CD4-positive, alpha-beta T cell treated with Interleukin-12 subunit alpha and Interleukin-12 subunit beta, for 1 hour (primary cell): ENCODE data around the gene RNASE4.
"Not testable (repeated sequence)": the region's sequence is repeated elsewhere in the genome, so short reads cannot be mapped to it uniquely, and the experiment has no call there.

Source experiments
- DNase-seq: peaks from one replicate; pipeline ENCODE4 v3.0.0-alpha.2; 2020

The RNASE4 gene

GRCh38 chr14:20683891-20684661, at the start of gene RNASE4:
TSS of gene RNASE4 (plus strand) at chr14:20684560. CDS start at chr14:20699372, 14,812 bp downstream.
- peak; percentile 90 for DNase-seq

- no peak for DNase-seq
These were observed 42.8 kb upstream of the RNASE4 start, which contains the start of gene OR6S1 for GRCh38 chr14:20641591-20641990. TSS of gene OR6S1 (minus strand) at chr14:20641691. CDS start at chr14:20641691, 0 bp downstream.

- DNase-seq, result no peak
These were observed 42.2 kb upstream of the RNASE4 start for GRCh38 chr14:20642182-20642581.

GRCh38 chr14:20642755-20643154, 41.6 kb upstream of the RNASE4 start:
- not testable (repeated sequence) for DNase-seq

GRCh38 chr14:20644520-20644919, 39.8 kb upstream of the RNASE4 start:
- no peak for DNase-seq

- no peak for DNase-seq
These were observed 38.9 kb upstream of the RNASE4 start for GRCh38 chr14:20645481-20645880.

- DNase-seq, result peak; percentile 43
These were observed 31.1 kb upstream of the RNASE4 start for GRCh38 chr14:20652996-20653975.

- no peak for DNase-seq
These were observed 28.5 kb upstream of the RNASE4 start for GRCh38 chr14:20655851-20656250.

- DNase-seq, result no peak
These were observed 28.1 kb upstream of the RNASE4 start for GRCh38 chr14:20656274-20656673.

- DNase-seq, result peak; percentile 33
These were observed 26.8 kb upstream of the RNASE4 start for GRCh38 chr14:20657216-20658211.

- DNase-seq, result no peak
These were observed 26.1 kb upstream of the RNASE4 start for GRCh38 chr14:20658246-20658645.

GRCh38 chr14:20659336-20659735, 25.0 kb upstream of the RNASE4 start:
- no peak for DNase-seq

- DNase-seq, result no peak
These were observed 24.5 kb upstream of the RNASE4 start for GRCh38 chr14:20659813-20660395.

- no peak for DNase-seq
These were observed 23.2 kb upstream of the RNASE4 start for GRCh38 chr14:20661197-20661596.

- DNase-seq, result peak; percentile 89
These were observed 21.2 kb upstream of the RNASE4 start for GRCh38 chr14:20662968-20663732.

- DNase-seq, result not testable (repeated sequence)
These were observed 17.9 kb upstream of the RNASE4 start for GRCh38 chr14:20666400-20666961.

GRCh38 chr14:20667957-20668356, 16.4 kb upstream of the RNASE4 start:
- DNase-seq, result no peak

GRCh38 chr14:20668969-20669368, 15.4 kb upstream of the RNASE4 start:
- no peak for DNase-seq

GRCh38 chr14:20671597-20672283, 12.6 kb upstream of the RNASE4 start:
- DNase-seq, result no peak

GRCh38 chr14:20675669-20676068, 8.7 kb upstream of the RNASE4 start:
- no peak for DNase-seq
